ENCODE results near the gene TCERG1L.

The TCERG1L gene

DNA sequence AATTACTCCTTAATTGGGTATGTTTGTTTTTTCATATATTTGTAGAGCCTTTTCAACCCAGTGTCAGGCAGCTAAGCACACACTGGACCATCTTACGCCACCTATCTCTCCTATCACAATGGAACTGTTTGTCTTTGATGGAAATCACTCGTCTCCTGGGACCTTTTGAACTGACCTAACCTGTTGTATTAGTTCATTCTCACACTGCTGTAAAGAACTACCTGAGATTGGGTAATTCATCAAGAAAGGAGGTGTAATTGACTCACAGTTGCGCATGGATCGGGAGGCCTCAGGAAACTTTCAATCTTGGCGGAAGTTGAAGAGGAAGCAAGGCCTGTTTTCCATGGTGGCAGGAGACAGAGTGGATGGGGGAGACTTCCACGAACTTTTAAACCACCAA is 182.0 kb downstream of the TCERG1L start:
- DNase-seq (ENCODE audit: extremely low spot score), result no peak
- POLR2A ChIA-PET, result no interaction called here

DNA sequence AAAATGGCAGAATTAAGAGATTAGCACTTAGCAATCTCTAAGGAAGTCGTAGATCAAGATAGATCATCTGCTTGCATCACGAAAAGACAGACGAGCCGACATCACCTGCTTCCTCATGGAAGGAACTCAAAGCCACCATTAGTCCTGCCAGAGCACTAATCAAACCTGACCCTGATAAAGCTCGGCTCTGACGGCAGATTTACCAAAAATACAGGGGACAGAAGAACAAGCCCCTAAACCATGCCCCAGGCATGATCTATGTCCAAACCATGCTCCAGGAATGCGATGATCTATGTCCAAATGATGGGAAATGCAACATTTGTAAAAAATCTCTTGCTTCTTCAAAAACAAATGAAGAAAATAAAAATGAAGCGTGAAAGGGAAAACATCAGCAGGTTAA is 182.8 kb downstream of the TCERG1L start:
- DNase-seq (ENCODE audit: extremely low spot score), result no peak
- POLR2A ChIA-PET, result no interaction called here
- no peak for TF ChIP-seq CTCF (IDR thresholded peaks at IDR 0.05; ENCODE audit: control extremely low read depth, extremely low read depth, low read depth, missing control alignments)
- CTCF ChIA-PET, result no interaction called here

More for the DNA sequence above, 182.0 kb downstream of the TCERG1L start:
- CTCF ChIA-PET, result no interaction called here
- no peak for TF ChIP-seq CTCF (IDR thresholded peaks at IDR 0.05; ENCODE audit: control extremely low read depth, extremely low read depth, low read depth, missing control alignments)

DNA sequence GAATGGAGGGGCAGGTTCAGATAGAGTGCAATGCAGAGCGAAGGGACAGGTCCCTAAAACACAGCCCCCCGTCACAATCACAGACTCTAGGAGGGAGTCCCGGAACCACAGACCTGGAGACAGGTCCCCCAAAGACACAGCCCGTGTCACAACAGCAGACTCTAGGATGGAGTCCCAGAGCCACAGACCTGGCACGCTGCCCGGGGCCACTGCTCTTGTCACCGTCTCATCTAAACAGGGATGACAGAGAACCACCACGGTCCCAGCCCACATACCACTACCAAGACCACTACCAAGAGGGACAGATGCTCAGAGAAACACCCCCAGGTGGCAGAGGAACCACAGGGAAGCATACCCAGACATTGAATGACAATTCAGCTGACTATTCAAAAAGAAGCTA is 183.9 kb downstream of the TCERG1L start:
- no peak for DNase-seq (ENCODE audit: extremely low spot score)
- ChIA-PET CTCF (no interaction called here), POLR2A (no interaction called here)
- TF ChIP-seq CTCF (IDR thresholded peaks at IDR 0.05; ENCODE audit: control extremely low read depth, extremely low read depth, low read depth, missing control alignments), result no peak

GRCh38 chr10:131127138-131127589 is 184.4 kb downstream of the TCERG1L start:
- no peak for DNase-seq (ENCODE audit: extremely low spot score)
- CTCF ChIA-PET, result no interaction called here
- POLR2A ChIA-PET, result no interaction called here
- no peak for TF ChIP-seq CTCF (IDR thresholded peaks at IDR 0.05; ENCODE audit: control extremely low read depth, extremely low read depth, low read depth, missing control alignments)

DNA sequence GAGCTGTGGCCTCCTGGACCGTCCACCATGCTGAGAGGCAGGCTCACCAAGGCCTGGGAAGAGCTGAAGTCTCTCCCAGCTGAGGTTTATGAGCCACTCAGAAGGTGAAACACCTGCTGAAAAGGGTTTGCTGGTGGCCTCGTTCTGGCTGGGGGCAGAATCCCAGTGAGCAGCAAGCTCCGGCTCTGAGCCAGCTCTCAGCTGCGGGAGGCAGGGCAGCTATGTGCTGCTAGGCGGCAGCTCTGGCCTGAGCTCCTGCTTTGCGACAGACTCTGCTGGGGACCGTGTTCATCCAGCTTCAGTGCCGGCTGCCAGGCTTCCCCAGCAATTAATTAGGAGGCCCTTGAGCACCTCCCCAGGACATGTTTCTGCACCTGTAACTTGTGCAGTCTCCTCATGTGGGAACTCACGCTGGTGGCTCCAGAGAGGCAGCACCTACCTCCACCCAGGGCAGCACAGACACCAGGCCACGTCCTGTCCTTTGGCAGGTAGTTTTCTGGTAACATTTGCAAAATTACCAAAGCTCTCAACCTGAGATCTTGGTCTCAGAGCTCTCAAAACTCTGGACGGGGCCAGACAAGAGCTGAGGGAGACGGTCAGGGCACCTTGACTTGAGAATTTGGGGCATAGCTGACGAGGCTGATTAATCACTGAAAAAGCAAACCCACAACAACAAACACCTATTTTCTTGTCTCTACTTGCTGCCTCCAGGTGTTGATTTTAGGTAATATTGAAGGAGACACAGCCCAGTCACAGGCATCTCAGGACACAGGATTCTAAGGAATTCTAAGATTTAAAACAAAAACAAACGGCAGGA is 185.0 kb downstream of the TCERG1L start:
- no peak for DNase-seq (ENCODE audit: extremely low spot score)
- ChIA-PET CTCF (no interaction called here), POLR2A (no interaction called here)
- TF ChIP-seq CTCF (IDR thresholded peaks at IDR 0.05; ENCODE audit: control extremely low read depth, extremely low read depth, low read depth, missing control alignments), result no peak

GRCh38 chr10:131125511-131126225 is 185.9 kb downstream of the TCERG1L start:
- ChIA-PET POLR2A (no interaction called here), CTCF (no interaction called here)
- DNase-seq (ENCODE audit: extremely low spot score), result no peak
- no peak for TF ChIP-seq CTCF (IDR thresholded peaks at IDR 0.05; ENCODE audit: control extremely low read depth, extremely low read depth, low read depth, missing control alignments)
